NK-92 (cell line): ENCODE results near the gene COG7.

Experiments used
- DNase-seq: peaks from one replicate; lab custom pipeline; 2025; ENCODE audit not compliant: unreplicated experiment; lab: John Stamatoyannopoulos, UW

Gene COG7

GRCh38 chr16:23362460-23363317, 90.3 kb downstream of the COG7 start:
- no peak for DNase-seq

GRCh38 chr16:23359092-23359760, 93.8 kb downstream of the COG7 start:
- no peak for DNase-seq

GRCh38 chr16:23357761-23358290, 95.2 kb downstream of the COG7 start:
- DNase-seq, result no peak

GRCh38 chr16:23356941-23357340, 96.0 kb downstream of the COG7 start:
- no peak for DNase-seq

GRCh38 chr16:23355106-23355670, 97.8 kb downstream of the COG7 start:
- no peak for DNase-seq

GRCh38 chr16:23354246-23354645, 98.7 kb downstream of the COG7 start:
- DNase-seq, result no peak

GRCh38 chr16:23353440-23353839, 99.5 kb downstream of the COG7 start:
- no peak for DNase-seq

- no peak for DNase-seq
Observed at GRCh38 chr16:23351360-23351759, 101.6 kb downstream of the COG7 start.

GRCh38 chr16:23348579-23349469, 104.2 kb downstream of the COG7 start:
- no peak for DNase-seq

- no peak for DNase-seq
Observed at GRCh38 chr16:23345237-23345636, 107.8 kb downstream of the COG7 start.

- no peak for DNase-seq
Observed at GRCh38 chr16:23343643-23344612, 109.1 kb downstream of the COG7 start.

GRCh38 chr16:23342083-23342640, 110.8 kb downstream of the COG7 start:
- DNase-seq, result no peak

- no peak for DNase-seq
Observed at GRCh38 chr16:23339787-23340186, 113.2 kb downstream of the COG7 start.
